Measurements from ENCODE around the gene ERICH6B.

The ERICH6B gene

DNA sequence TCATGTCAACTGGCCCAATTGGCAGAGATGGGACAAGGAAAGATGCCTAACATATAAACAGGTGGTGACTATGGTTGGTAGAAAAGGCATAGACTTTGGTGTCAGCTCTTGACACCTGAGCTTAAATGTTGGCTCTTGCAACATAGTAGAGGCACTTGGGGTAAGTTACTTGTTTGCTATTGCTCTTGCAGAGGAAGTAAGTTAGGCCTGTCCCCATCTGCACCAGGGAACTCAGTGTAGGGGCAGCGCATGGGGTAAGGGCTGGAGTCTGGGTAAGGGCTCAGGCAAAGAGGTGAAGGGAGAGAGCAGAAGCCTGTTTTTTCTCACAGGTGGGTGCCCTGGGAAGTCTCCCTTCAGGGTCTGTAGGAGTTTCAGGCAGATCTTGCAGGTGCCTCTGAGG lies 27.6 kb downstream of the ERICH6B start:
- Histone ChIP-seq H3K27ac (no peak overlapping the region), H3K36me3 (no peaks in the 10 kb centered on the region), H3K4me3 (no peak overlapping the region), H3K9me3 (no peaks in the 10 kb centered on the region), H3K4me1 (no peaks in the 10 kb centered on the region), H3K27me3 (peaks cover 0 to 4% of the 10 kb centered on the region in 2 donors)
- intact Hi-C loops (cut with DNase I; ENCODE audit: low total_unique reads): no loop called here
- TF ChIP-seq CTCF (IDR thresholded peaks at IDR 0.05): no peak
- DNase-seq: no peak

DNA sequence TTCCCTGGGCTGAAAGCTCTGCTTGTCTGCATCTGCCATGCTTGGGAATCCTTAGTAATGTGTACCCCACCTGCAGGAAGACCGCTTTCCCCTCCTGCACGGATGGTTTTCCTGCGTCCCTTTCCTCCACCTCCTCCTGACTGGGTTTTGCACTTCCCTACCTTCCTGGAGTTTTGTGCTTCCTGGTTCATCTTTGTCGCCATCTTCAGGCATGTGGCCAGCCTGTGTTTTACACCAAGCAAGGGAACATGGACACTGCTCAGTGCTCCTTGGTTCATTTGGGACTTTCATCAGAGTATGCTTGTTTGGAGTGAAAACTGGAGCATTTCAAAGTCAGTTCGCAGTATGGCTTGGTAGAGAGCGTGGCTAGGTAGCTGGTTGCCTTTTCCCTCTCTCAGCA lies 30.7 kb downstream of the ERICH6B start:
- H3K27me3 ChIP-seq: peaks cover 0 to 4% of the 10 kb centered on the region in 2 donors
- no peaks in the 10 kb centered on the region for H3K36me3 ChIP-seq
- DNase-seq: no peak
- H3K9me3 ChIP-seq: no peaks in the 10 kb centered on the region
- H3K27ac ChIP-seq: no peak overlapping the region
- intact Hi-C loops (cut with DNase I; ENCODE audit: low total_unique reads): no loop called here
- no peaks in the 10 kb centered on the region for H3K4me1 ChIP-seq
- TF ChIP-seq CTCF (IDR thresholded peaks at IDR 0.05): no peak
- no peak overlapping the region for H3K4me3 ChIP-seq

DNA sequence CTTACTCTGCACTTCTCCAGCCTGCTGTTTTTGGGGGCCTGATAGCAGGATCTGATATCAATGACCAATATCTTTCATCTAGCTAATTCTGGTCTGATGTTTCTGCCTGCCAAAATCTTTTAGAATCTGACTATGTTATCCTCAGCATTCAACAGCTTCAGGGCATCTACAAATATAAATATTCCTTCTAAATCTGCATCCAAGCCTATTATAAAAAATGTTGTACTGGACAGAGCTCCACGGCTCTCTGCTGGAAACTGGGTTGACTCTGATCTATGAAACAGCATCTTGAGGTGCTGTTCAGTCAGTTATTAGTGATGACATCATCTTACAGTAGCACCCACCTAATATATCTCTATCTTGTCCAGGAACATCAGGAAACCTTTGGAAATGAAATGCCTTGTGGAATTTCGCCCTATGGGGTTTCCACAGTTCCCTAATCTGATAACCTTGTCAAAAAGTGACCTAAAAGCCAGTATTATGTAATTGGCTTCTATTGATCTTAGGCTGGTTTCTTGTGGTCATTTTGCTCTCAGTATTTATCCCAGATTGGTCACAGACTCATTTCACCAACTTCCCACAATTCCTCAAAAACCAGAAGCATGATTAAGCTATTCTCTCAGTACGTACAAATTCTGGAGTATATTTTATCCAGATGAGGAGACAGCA lies 33.0 kb downstream of the ERICH6B start:
- intact Hi-C loops (cut with DNase I; ENCODE audit: low total_unique reads): no loop called here
- Histone ChIP-seq H3K9me3 (no peaks in the 10 kb centered on the region), H3K4me1 (no peaks in the 10 kb centered on the region), H3K4me3 (no peak overlapping the region), H3K27ac (no peak overlapping the region), H3K36me3 (no peaks in the 10 kb centered on the region), H3K27me3 (peaks cover 0 to 4% of the 10 kb centered on the region in 2 donors)
- no peak for TF ChIP-seq CTCF (IDR thresholded peaks at IDR 0.05)
- DNase-seq: no peak

DNA sequence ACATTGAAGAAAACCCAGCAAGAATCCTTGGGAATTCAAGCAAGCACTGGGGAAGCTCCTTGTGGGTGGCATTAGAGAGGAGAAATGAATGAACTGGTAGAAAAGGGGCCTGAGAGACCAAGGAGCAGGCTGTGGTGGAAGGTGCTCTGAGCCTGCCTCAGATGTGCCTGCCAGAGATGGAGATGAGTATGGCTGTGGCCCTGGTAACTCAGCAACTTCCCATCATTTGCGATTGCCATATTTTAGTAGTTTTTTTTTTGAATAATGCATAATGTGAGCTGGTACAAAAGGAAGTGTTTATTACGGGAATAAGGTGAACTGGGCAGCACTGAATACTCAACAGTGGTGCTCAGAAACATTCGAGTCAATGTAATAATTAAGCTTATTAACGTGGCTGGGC lies 39.1 kb downstream of the ERICH6B start:
- no peaks in the 10 kb centered on the region for H3K36me3 ChIP-seq
- TF ChIP-seq CTCF (IDR thresholded peaks at IDR 0.05): no peak
- no peaks in the 10 kb centered on the region for H3K9me3 ChIP-seq
- no peak for DNase-seq
- no peak overlapping the region for H3K27ac ChIP-seq
- no peaks in the 10 kb centered on the region for H3K4me1 ChIP-seq
- H3K27me3 ChIP-seq: peaks cover 0 to 5% of the 10 kb centered on the region in 2 donors
- intact Hi-C loops (cut with DNase I; ENCODE audit: low total_unique reads): no loop called here
- H3K4me3 ChIP-seq: no peak overlapping the region

DNA sequence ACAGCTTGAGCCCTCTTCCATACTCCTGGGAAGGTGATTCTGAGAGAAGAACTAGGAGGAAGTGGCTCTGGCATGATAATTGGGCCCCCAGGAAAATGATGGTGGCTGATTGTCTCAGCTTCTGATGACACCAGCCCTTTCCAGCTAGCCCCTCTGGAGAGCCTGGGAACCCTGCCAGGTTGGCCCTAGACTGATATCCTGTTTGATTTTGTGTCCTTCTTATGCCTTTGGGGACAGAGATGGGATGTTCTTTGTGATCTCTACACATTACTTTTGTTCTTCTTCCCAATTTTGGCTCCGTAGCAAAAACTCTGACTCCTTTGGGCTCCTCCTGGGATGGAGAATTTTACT lies 39.7 kb downstream of the ERICH6B start:
- Histone ChIP-seq H3K36me3 (no peaks in the 10 kb centered on the region), H3K4me3 (no peak overlapping the region), H3K27ac (no peak overlapping the region), H3K27me3 (peaks cover 0 to 5% of the 10 kb centered on the region in 2 donors), H3K4me1 (no peaks in the 10 kb centered on the region), H3K9me3 (no peaks in the 10 kb centered on the region)
- intact Hi-C loops (cut with DNase I; ENCODE audit: low total_unique reads): no loop called here
- no peak for TF ChIP-seq CTCF (IDR thresholded peaks at IDR 0.05)
- no peak for DNase-seq

Measured in tibial artery (tissue), 4 donors.